ENCODE measurements around the gene LPAR6. TPM values are rescaled to one million over a fixed set of nuclear protein-coding genes. Genes with fewer than 3 reads are reported as not detected.
A peak's percentile ranks its signal among the peaks of the same experiment; 100 is the strongest.

LPAR6 gene
- total RNA-seq, 1 donor from 2014 or later, result 4.1 TPM

DNA sequence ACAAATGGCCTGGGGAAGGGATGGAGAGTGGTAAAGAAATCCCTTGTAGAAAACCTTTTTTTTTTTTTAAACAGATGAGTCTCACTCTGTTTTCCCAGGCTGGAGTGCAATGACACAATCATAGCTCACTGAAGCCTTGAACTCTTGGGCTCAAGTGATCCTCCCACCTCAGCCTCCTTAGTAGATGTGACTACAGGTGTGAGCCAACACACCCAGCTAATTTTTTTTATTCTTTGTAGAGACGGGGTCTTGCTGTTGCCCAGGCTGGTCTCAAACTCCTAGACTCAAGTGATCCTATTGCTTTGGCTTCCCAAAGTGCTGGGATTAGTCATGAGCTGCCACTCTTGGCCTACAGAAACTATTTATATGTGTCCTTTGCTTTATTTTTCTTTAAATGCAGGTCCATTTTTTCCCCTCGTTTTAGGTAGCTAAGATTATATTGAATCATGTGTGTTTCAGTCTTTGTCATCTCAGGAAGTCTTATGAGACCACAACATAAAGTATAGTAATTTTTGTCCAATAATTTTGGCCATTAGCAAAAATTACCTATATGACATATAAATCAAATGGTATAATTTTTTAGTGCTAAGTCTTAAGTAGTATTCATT lies 10.5 kb downstream of the LPAR6 start:
- Histone ChIP-seq H3K27ac (ENCODE audit: low read depth, low read length) (no peak overlapping the region), H4K20me1 (ENCODE audit: insufficient read depth, low read length) (no peaks in the 10 kb centered on the region), H3K79me2 (ENCODE audit: insufficient read depth, low read length) (no peaks in the 10 kb centered on the region), H3K27me3 (ENCODE audit: insufficient read depth, low read length) (no peaks in the 10 kb centered on the region), H2AFZ (ENCODE audit: low read depth, low read length) (no peak overlapping the region), H3K4me2 (ENCODE audit: low read length) (no peak overlapping the region), H3K36me3 (ENCODE audit: insufficient read depth, low read length) (no peaks in the 10 kb centered on the region), H3K4me3 (ENCODE audit: insufficient read depth, low read depth, low read length) (no peak overlapping the region), H3K4me1 (ENCODE audit: insufficient read depth, low read length) (peaks cover 10% of the 10 kb centered on the region), H3K9ac (ENCODE audit: low read length) (no peak overlapping the region), H3K9me3 (ENCODE audit: insufficient read depth, low read depth, low read length) (no peaks in the 10 kb centered on the region)
- no peaks in the 10 kb centered on the region for H3K27me3 Mint-ChIP-seq (ENCODE audit: low read depth, unreplicated experiment)
- peak overlapping the region; percentile 26 for H3K27ac Mint-ChIP-seq (ENCODE audit: unreplicated experiment)
- H3K36me3 Mint-ChIP-seq (ENCODE audit: low read depth, unreplicated experiment), result no peaks in the 10 kb centered on the region
- DNase-seq (ENCODE audit: low read depth), result no peak
- peaks cover 24% of the 10 kb centered on the region for H3K4me1 Mint-ChIP-seq (ENCODE audit: low read depth, unreplicated experiment)
- no peak for FAIRE-seq
- no peak overlapping the region for H3K4me3 Mint-ChIP-seq (ENCODE audit: unreplicated experiment)
- no peak for TF ChIP-seq EZH2 (IDR thresholded peaks at IDR 0.05; ENCODE audit: insufficient read depth, low read length)
- TF ChIP-seq, protein P1, sequence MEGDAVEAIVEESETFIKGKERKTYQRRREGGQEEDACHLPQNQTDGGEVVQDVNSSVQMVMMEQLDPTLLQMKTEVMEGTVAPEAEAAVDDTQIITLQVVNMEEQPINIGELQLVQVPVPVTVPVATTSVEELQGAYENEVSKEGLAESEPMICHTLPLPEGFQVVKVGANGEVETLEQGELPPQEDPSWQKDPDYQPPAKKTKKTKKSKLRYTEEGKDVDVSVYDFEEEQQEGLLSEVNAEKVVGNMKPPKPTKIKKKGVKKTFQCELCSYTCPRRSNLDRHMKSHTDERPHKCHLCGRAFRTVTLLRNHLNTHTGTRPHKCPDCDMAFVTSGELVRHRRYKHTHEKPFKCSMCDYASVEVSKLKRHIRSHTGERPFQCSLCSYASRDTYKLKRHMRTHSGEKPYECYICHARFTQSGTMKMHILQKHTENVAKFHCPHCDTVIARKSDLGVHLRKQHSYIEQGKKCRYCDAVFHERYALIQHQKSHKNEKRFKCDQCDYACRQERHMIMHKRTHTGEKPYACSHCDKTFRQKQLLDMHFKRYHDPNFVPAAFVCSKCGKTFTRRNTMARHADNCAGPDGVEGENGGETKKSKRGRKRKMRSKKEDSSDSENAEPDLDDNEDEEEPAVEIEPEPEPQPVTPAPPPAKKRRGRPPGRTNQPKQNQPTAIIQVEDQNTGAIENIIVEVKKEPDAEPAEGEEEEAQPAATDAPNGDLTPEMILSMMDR (IDR thresholded peaks at IDR 0.05; ENCODE audit: insufficient read depth, low read depth, low read length), result no peak
- no peaks in the 10 kb centered on the region for H3K9me3 Mint-ChIP-seq (ENCODE audit: unreplicated experiment)

GRCh38 chr13:48401480-48401879 lies 11.4 kb downstream of the LPAR6 start:
- no peak overlapping the region for H3K27ac Mint-ChIP-seq (ENCODE audit: unreplicated experiment)
- H3K27me3 Mint-ChIP-seq (ENCODE audit: low read depth, unreplicated experiment), result no peaks in the 10 kb centered on the region
- H3K9ac ChIP-seq (ENCODE audit: low read length), result no peak overlapping the region
- no peak overlapping the region for H3K27ac ChIP-seq (ENCODE audit: low read depth, low read length)
- H2AFZ ChIP-seq (ENCODE audit: low read depth, low read length), result no peak overlapping the region
- H3K4me3 ChIP-seq (ENCODE audit: insufficient read depth, low read depth, low read length), result no peak overlapping the region
- no peak overlapping the region for H3K4me2 ChIP-seq (ENCODE audit: low read length)
- H4K20me1 ChIP-seq (ENCODE audit: insufficient read depth, low read length), result no peaks in the 10 kb centered on the region
- H3K36me3 ChIP-seq (ENCODE audit: insufficient read depth, low read length), result no peaks in the 10 kb centered on the region
- no peak overlapping the region for H3K4me3 Mint-ChIP-seq (ENCODE audit: unreplicated experiment)
- DNase-seq (ENCODE audit: low read depth) (no peak), FAIRE-seq (peak; percentile 29)
- H3K27me3 ChIP-seq (ENCODE audit: insufficient read depth, low read length), result no peaks in the 10 kb centered on the region
- H3K9me3 Mint-ChIP-seq (ENCODE audit: unreplicated experiment), result no peaks in the 10 kb centered on the region
- TF ChIP-seq EZH2 (IDR thresholded peaks at IDR 0.05; ENCODE audit: insufficient read depth, low read length), result no peak
- TF ChIP-seq, protein P1 (IDR thresholded peaks at IDR 0.05; ENCODE audit: insufficient read depth, low read depth, low read length), result no peak
- H3K36me3 Mint-ChIP-seq (ENCODE audit: low read depth, unreplicated experiment), result no peaks in the 10 kb centered on the region
- peaks cover 24% of the 10 kb centered on the region for H3K4me1 Mint-ChIP-seq (ENCODE audit: low read depth, unreplicated experiment)
- no peaks in the 10 kb centered on the region for H3K9me3 ChIP-seq (ENCODE audit: insufficient read depth, low read depth, low read length)
- H3K79me2 ChIP-seq (ENCODE audit: insufficient read depth, low read length), result no peaks in the 10 kb centered on the region
- peaks cover 10% of the 10 kb centered on the region for H3K4me1 ChIP-seq (ENCODE audit: insufficient read depth, low read length)

DNA sequence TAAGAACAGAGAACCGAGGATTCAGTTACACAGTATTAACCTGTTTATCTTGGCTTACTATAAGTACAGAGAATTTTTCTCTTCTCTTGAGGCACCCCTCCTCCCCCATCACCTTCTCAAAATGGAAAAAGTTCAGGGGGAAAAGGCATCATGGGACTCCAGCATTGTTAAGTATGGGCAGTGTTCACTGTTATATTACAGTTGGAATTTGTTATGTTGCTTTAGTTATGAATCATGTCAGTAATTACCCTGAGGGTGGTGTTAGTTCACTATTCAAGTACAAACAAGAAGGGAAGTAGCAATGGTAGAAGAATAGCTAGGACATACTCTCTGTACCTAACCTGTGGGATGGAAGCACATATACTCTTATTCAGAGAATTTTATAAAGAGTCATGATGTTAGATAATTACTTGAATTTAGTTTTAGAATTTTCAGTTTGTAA lies 12.0 kb downstream of the LPAR6 start:
- H3K9ac ChIP-seq (ENCODE audit: low read length), result no peak overlapping the region

More for the DNA sequence above, 12.0 kb downstream of the LPAR6 start:
- FAIRE-seq, result no peak
- DNase-seq (ENCODE audit: low read depth), result peak; percentile 71
- H3K4me1 Mint-ChIP-seq (ENCODE audit: low read depth, unreplicated experiment), result peaks cover 24% of the 10 kb centered on the region
- Histone ChIP-seq H3K4me3 (ENCODE audit: insufficient read depth, low read depth, low read length) (no peak overlapping the region), H3K4me1 (ENCODE audit: insufficient read depth, low read length) (peaks cover 10% of the 10 kb centered on the region), H3K4me2 (ENCODE audit: low read length) (peak overlapping the region; percentile 31), H3K79me2 (ENCODE audit: insufficient read depth, low read length) (no peaks in the 10 kb centered on the region), H4K20me1 (ENCODE audit: insufficient read depth, low read length) (no peaks in the 10 kb centered on the region), H3K36me3 (ENCODE audit: insufficient read depth, low read length) (no peaks in the 10 kb centered on the region), H3K9me3 (ENCODE audit: insufficient read depth, low read depth, low read length) (no peaks in the 10 kb centered on the region), H3K27ac (ENCODE audit: low read depth, low read length) (peak overlapping the region; percentile 32), H2AFZ (ENCODE audit: low read depth, low read length) (no peak overlapping the region), H3K27me3 (ENCODE audit: insufficient read depth, low read length) (no peaks in the 10 kb centered on the region)
- H3K9me3 Mint-ChIP-seq (ENCODE audit: unreplicated experiment), result peaks cover 3% of the 10 kb centered on the region
- H3K27me3 Mint-ChIP-seq (ENCODE audit: low read depth, unreplicated experiment), result no peaks in the 10 kb centered on the region
- no peak for TF ChIP-seq EZH2 (IDR thresholded peaks at IDR 0.05; ENCODE audit: insufficient read depth, low read length)
- TF ChIP-seq, protein P1 (IDR thresholded peaks at IDR 0.05; ENCODE audit: insufficient read depth, low read depth, low read length), result no peak
- peaks cover 5% of the 10 kb centered on the region for H3K36me3 Mint-ChIP-seq (ENCODE audit: low read depth, unreplicated experiment)
- H3K27ac Mint-ChIP-seq (ENCODE audit: unreplicated experiment), result no peak overlapping the region
- H3K4me3 Mint-ChIP-seq (ENCODE audit: unreplicated experiment), result no peak overlapping the region
